AG09309 (cell line): ENCODE measurements around the gene COASY.
A peak's percentile ranks its signal among the peaks of the same experiment; 100 is the strongest.
"Not testable (repeated sequence)": the region's sequence is repeated elsewhere in the genome, so short reads cannot be mapped to it uniquely, and the experiment has no call there.

ENCODE experiments used
- DNase-seq: peaks from one replicate; pipeline ENCODE4 v3.0.0-alpha.2; 2010; ENCODE audit warnings: low read depth
- H3K4me3 ChIP-seq: 2 replicates; pipeline ENCODE4 v1.5.1; 2011; ENCODE audit warnings: mild to moderate bottlenecking, low read depth, low read length, moderate library complexity; ENCODE audit not compliant: control insufficient read depth
- TF ChIP-seq, protein P1 (sequence below): IDR thresholded peaks from 2 replicates; pipeline ENCODE4 v1.5.1; 2011; ENCODE audit warnings: mild to moderate bottlenecking, low read depth, low read length, inconsistent platforms; ENCODE audit not compliant: insufficient read depth, control insufficient read depth; ENCODE audit errors: missing control alignments

The COASY gene

DNA sequence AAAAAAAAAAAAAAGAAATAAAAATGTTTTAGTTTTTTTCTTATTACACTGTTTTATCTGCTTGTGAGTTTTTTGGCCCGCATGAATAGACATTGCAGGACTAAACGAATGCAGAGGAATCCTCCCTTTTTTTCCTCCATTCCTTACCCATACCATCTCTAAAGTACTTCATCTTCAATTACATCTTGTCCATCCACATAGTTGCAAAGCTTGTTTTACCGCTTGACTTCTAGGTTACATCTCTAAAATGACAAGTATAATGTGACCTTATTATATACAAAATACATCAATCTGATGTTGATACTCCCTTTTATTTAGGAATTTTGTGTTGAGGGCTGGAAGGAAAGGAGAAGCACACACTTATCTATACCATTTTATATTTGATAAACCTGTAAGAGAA is 34.4 kb downstream of the COASY start:
- TF ChIP-seq, protein P1, sequence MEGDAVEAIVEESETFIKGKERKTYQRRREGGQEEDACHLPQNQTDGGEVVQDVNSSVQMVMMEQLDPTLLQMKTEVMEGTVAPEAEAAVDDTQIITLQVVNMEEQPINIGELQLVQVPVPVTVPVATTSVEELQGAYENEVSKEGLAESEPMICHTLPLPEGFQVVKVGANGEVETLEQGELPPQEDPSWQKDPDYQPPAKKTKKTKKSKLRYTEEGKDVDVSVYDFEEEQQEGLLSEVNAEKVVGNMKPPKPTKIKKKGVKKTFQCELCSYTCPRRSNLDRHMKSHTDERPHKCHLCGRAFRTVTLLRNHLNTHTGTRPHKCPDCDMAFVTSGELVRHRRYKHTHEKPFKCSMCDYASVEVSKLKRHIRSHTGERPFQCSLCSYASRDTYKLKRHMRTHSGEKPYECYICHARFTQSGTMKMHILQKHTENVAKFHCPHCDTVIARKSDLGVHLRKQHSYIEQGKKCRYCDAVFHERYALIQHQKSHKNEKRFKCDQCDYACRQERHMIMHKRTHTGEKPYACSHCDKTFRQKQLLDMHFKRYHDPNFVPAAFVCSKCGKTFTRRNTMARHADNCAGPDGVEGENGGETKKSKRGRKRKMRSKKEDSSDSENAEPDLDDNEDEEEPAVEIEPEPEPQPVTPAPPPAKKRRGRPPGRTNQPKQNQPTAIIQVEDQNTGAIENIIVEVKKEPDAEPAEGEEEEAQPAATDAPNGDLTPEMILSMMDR, result no peak
- DNase-seq, result no peak

DNA sequence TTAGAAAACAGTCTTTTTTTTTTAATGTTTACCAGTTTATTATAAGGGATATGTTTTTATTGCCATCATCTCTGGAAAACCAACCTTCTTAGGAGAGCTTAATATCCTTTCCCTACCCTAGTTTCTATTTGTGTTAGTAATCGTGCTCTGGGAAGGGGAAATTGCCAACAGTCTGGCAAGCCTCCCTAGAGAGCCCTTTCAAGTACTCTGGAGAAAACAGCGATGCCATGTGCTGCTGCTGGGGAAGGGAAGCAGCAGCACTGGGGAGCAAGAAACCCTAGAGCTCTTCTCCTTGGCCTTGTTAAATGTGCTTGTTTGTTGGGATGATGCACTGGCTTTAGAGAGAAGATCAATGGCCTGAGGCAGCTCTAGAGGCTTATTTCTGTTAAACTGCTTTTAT is 37.0 kb downstream of the COASY start:
- TF ChIP-seq, protein P1, result no peak
- H3K4me3 ChIP-seq, result no peak overlapping the region
- no peak for DNase-seq

More for the DNA sequence above, 34.4 kb downstream of the COASY start:
- no peak overlapping the region for H3K4me3 ChIP-seq

DNA sequence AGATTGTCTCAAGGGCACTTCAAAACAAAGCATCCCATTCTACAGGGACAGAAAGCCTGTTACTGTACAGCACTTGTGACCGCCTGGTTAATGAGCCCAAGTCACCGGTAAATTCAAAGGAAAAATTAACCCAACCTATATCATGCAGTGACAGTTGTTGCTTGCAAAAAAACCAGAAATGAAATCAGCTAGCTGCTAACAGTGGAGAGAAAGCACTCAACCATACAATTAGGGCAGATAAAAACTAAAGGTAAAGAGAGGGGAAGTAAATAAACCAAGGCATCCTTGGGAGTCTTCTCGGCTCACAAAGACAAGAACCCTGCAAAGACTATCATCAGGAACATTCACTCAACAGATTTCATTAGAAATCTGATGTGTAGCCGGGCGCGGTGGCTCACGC is 41.4 kb downstream of the COASY start:
- no peak overlapping the region for H3K4me3 ChIP-seq
- TF ChIP-seq, protein P1, result no peak
- DNase-seq, result no peak

- DNase-seq, result no peak
- peak overlapping the region; percentile 79 for H3K4me3 ChIP-seq
- TF ChIP-seq, protein P1, result no peak
Observed at GRCh38 chr17:42607769-42608168, 45.8 kb downstream of the COASY start.

- no peak for DNase-seq
- H3K4me3 ChIP-seq, result peak overlapping the region; percentile 79
- TF ChIP-seq, protein P1, result no peak
Observed at GRCh38 chr17:42608305-42609181, 46.6 kb downstream of the COASY start.

- DNase-seq, result peak; percentile 97
- peak within 1 kb of the TSS; percentile 79 for H3K4me3 ChIP-seq
- TF ChIP-seq, protein P1, result peak; percentile 56
Observed at GRCh38 chr17:42609182-42609813, 47.4 kb downstream of the COASY start, which contains the start of the genes RETREG3 and TUBG1. Gene RETREG3, minus strand, starts transcription at chr17:42609374. Its CDS starts 50 bp downstream, at chr17:42609324. Gene TUBG1, plus strand, starts transcription at chr17:42609683. Its CDS starts 55 bp downstream, at chr17:42609738.

GRCh38 chr17:42609814-42610801 is 48.2 kb downstream of the COASY start:
- H3K4me3 ChIP-seq, result peak overlapping the region; percentile 77
- not testable (repeated sequence) for DNase-seq
